Urinary bladder (tissue), 4 donors: ENCODE results near the gene HOXA4. TPM values are rescaled to one million over a fixed set of nuclear protein-coding genes. Genes with fewer than 3 reads are reported as not detected.

Experiments used
- DNase-seq: peaks from one replicate; pipeline ENCODE4 v3.0.0-alpha.2; 2015; ENCODE audit errors: extremely low spot score
- H3K27ac ChIP-seq: one replicate; pipeline ENCODE4 v1.5.1; 2013; ENCODE audit warnings: low read depth, mild to moderate bottlenecking, moderate library complexity
- H3K36me3 ChIP-seq: one replicate; pipeline ENCODE4 v1.6.1; 2013; ENCODE audit warnings: mild to moderate bottlenecking, moderate library complexity; ENCODE audit not compliant: insufficient read depth
- H3K4me1 ChIP-seq: one replicate; pipeline ENCODE4 v1.6.1; 2013; ENCODE audit warnings: mild to moderate bottlenecking, moderate library complexity; ENCODE audit not compliant: insufficient read depth
- H3K4me3 ChIP-seq: one replicate; pipeline ENCODE4 v1.5.1; 2013; ENCODE audit warnings: low read depth, low read length
- whole genome bisulfite sequencing: extraction: QIAGEN DNeasy Blood & Tissue Kit; methylation state at CpG from one replicate; pipeline ENCODE4 v1.1.7; 2013; 5-methylcytosine and 5-hydroxymethylcytosine counted together
- polyA plus RNA-seq: library from polyadenylated mRNA; stranded (reverse); fragments of 200-250 nt; gene quantifications from one replicate; pipeline ENCODE4 v1.2.3, GENCODE V29; 2013
- total RNA-seq: library from RNA; depleted of rRNA; stranded (reverse); fragments of >200 nt; gene quantifications from one replicate; pipeline ENCODE4 v1.2.3, GENCODE V29; 2014
- donor health status: healthy with polysubstance abuse.
- donor health status: healthy.

HOXA4 gene
- total and polyA plus RNA-seq, 2 donors = 1.0 to 6.0 TPM

DNA sequence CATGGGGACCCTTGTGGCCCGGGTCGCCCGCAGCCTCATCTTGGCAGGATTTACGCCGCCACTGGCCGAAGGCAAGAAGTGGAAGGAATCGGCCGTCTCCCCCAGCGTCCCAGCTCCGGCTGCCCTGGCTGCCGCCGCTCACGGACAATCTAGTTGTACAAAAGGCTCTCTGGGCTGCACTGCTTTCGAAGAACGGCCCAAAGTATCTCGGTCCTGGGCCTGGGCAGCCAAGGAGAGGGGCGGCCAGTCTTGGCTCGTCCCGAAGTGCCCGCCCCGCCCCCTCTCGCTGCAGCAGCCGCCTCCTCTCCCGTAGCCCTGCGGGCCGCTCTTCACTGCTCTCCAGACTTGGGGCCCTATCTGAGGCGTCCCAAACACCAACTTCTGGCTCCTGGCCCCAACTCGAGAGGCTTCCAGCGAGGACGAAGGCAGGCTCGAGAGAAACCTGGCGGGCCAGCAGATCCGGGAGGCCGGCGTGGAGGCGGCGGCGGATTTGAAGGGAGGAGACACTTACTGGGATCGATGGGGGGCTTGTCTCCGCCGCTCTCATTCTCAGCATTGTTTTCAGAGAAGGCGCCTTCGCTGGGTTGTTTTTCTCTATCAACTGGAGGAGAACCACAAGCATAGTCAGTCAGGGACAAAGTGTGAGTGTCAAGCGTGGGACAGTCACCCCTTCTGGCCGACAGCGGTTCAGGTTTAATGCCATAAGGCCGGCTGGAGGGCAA lies 34.0 kb upstream of the HOXA4 start:
- Histone ChIP-seq H3K4me1 (no peaks in the 10 kb centered on the region), H3K4me3 (peak overlapping the region; percentile 74), H3K27ac (peak overlapping the region; percentile 84), H3K36me3 (no peaks in the 10 kb centered on the region)
- WGBS = 8% methylated on average over 47 of the region's 47 CpGs
- DNase-seq = no peak

GRCh38 chr7:27164045-27164366 lies 33.4 kb upstream of the HOXA4 start:
- Histone ChIP-seq H3K27ac (no peak overlapping the region), H3K4me3 (peak overlapping the region; percentile 74), H3K36me3 (no peaks in the 10 kb centered on the region), H3K4me1 (no peaks in the 10 kb centered on the region)
- WGBS = 19% methylated on average over 12 of the region's 12 CpGs
- DNase-seq = no peak

- 37% methylated on average over 24 of the region's 24 CpGs for WGBS
- Histone ChIP-seq H3K4me3 (peak overlapping the region; percentile 74), H3K27ac (no peak overlapping the region), H3K36me3 (no peaks in the 10 kb centered on the region), H3K4me1 (no peaks in the 10 kb centered on the region)
- DNase-seq = no peak
These were observed 32.9 kb upstream of the HOXA4 start for GRCh38 chr7:27163288-27164044.

DNA sequence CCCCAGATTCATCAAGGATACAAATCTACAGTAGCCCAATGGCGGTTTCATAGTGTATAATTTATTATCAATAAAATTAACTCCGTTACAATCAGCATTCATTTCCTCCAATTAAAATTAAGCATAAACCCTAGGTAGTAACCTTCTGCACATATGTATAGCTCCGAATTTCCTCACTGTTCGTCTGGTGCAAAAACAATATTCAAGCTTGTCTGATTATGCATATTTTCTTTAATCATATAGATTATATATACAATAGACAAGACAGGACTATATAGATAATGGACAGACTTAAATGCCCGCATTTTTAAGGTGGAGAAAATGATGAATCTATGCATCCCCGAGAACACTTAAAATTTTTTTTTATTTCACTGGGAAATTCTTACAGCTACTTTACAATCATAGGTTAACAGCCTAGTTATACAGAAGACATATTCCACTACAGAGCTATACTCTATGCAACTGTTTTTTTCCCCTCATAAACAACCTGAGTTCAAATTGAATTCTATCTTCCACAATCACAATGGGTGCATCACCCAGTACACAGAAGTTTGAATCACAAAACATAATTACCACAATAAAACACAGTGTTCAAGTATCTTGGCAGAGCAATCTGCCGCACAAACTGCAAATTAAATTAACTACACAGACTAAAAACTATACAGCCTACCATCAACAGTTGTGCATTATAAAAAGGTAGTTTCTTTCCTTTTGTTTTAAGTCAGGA lies 32.2 kb upstream of the HOXA4 start:
- Histone ChIP-seq H3K27ac (no peak overlapping the region), H3K4me1 (no peaks in the 10 kb centered on the region), H3K4me3 (peak overlapping the region; percentile 74), H3K36me3 (no peaks in the 10 kb centered on the region)
- 52% methylated on average over 7 of the region's 7 CpGs for WGBS
- DNase-seq = no peak

DNA sequence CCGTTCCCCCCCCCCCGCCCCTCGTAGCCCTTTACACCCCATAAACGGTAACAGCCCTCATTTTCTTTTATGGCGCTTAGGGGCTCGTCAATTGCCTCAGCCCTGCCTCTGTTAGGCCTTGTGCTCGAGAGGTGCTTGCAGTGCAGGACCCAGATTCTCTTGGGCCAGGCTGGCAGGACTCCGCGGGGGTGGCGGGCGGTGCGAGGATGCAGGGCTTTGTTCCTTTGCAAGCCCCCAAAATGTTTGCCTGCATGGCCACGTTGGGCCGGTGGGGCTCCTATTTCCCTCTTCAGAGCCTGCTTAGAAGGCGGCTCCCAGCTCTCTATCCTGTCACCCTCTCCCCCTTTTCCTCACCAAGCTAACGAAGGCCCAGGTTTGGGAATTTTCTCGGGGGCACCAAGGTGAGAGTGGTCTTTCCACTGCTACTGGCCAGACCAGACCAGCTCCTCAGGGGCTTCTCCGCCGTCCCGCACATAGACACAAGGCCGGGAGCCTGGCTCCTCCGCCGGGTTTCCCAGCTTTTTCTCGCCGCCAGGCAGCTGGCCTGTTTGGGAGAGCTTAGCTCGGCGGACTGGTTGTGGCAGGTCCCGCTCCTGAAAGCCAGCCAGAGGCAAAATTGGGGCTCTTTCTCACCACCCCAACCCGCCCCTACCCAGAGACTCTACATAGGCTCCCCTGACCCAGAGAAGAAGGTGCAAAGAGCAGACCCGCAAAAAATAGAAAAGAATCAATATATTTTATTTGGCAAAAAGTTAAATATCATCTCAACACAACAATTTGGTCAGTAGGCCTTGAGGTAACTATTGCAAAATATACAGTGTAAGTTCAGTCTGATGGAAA lies 31.4 kb upstream of the HOXA4 start:
- WGBS = 43% methylated on average over 30 of the region's 30 CpGs
- DNase-seq = no peak
- H3K27ac ChIP-seq = peak overlapping the region; percentile 62

GRCh38 chr7:27161214-27161720 lies 30.7 kb upstream of the HOXA4 start:
- H3K4me3 ChIP-seq = peak overlapping the region; percentile 60
- no peaks in the 10 kb centered on the region for H3K36me3 ChIP-seq
- H3K4me1 ChIP-seq = no peaks in the 10 kb centered on the region
- WGBS = 8% methylated on average over 27 of the region's 27 CpGs
- no peak for DNase-seq
- no peak overlapping the region for H3K27ac ChIP-seq

More for the DNA sequence above, 31.4 kb upstream of the HOXA4 start:
- Histone ChIP-seq H3K4me1 (no peaks in the 10 kb centered on the region), H3K4me3 (peak overlapping the region; percentile 60), H3K36me3 (no peaks in the 10 kb centered on the region)

GRCh38 chr7:27160546-27161213 lies 30.1 kb upstream of the HOXA4 start:
- no peak for DNase-seq
- peak overlapping the region; percentile 56 for H3K27ac ChIP-seq
- H3K36me3 ChIP-seq = no peaks in the 10 kb centered on the region
- peak overlapping the region; percentile 60 for H3K4me3 ChIP-seq
- H3K4me1 ChIP-seq = no peaks in the 10 kb centered on the region
- 4% methylated on average over 54 of the region's 54 CpGs for WGBS

- H3K36me3 ChIP-seq = no peaks in the 10 kb centered on the region
- 77% methylated on average over 23 of the region's 23 CpGs for WGBS
- DNase-seq = no peak
- H3K27ac ChIP-seq = peak overlapping the region; percentile 56
- peak overlapping the region; percentile 60 for H3K4me3 ChIP-seq
- H3K4me1 ChIP-seq = no peaks in the 10 kb centered on the region
These were observed 29.6 kb upstream of the HOXA4 start for GRCh38 chr7:27160145-27160545.

GRCh38 chr7:27159266-27160144 lies 28.9 kb upstream of the HOXA4 start:
- DNase-seq = no peak
- no peak overlapping the region for H3K27ac ChIP-seq

DNA sequence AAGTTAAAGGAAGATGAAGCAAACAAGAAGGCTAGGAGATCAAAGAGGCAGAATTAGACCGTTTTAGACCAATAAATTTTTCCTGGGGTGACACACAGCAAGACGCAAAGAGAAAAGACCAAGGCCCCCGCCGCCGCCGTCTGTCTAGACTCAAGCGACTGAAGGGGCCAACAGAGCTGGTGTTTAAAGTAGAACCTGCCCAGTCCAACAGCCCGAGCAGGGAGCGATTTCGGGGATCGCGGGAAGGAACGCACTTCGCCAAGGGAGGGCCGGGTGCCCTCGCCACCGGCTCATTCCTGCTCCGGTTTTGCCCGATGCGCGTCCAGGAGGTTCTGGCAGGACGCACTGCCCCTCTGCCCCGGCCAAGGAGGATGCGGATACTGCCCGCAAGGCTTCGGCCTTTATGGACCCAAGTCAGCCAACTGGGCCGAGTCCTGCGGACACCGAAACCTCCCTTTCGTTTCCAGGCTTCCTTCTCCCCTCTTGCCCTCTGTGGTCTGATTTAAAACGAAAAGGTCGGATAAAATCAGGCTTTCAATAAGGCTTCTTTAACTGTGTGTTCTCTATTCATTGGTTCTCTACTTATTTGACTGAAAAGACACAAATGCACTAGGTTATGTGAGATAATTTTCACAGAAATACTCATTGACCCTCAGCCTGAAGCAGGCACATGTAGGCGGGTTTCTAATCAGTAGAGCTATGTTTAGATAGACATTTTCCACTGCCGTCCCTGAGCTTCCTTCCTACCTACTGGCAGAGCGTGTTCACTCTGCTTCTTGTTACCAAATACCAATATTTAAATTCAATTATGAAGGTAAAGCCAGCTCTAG lies 28.1 kb upstream of the HOXA4 start:
- DNase-seq = no peak
- H3K36me3 ChIP-seq = no peaks in the 10 kb centered on the region
- no peak overlapping the region for H3K27ac ChIP-seq
- WGBS = 88% methylated on average over 35 of the region's 35 CpGs
- no peaks in the 10 kb centered on the region for H3K4me1 ChIP-seq
- H3K4me3 ChIP-seq = no peak overlapping the region

More at GRCh38 chr7:27159266-27160144, 28.9 kb upstream of the HOXA4 start:
- no peaks in the 10 kb centered on the region for H3K4me1 ChIP-seq
- no peaks in the 10 kb centered on the region for H3K36me3 ChIP-seq
- 87% methylated on average over 27 of the region's 27 CpGs for WGBS
- no peak overlapping the region for H3K4me3 ChIP-seq

- DNase-seq = no peak
- H3K27ac ChIP-seq = no peak overlapping the region
- 82% methylated on average over 30 of the region's 30 CpGs for WGBS
- H3K4me1 ChIP-seq = no peaks in the 10 kb centered on the region
- no peak overlapping the region for H3K4me3 ChIP-seq
- H3K36me3 ChIP-seq = no peaks in the 10 kb centered on the region
These were observed 27.3 kb upstream of the HOXA4 start for GRCh38 chr7:27157702-27158431.
